ENCODE measurements around the gene ERBB4.

Gene ERBB4

DNA sequence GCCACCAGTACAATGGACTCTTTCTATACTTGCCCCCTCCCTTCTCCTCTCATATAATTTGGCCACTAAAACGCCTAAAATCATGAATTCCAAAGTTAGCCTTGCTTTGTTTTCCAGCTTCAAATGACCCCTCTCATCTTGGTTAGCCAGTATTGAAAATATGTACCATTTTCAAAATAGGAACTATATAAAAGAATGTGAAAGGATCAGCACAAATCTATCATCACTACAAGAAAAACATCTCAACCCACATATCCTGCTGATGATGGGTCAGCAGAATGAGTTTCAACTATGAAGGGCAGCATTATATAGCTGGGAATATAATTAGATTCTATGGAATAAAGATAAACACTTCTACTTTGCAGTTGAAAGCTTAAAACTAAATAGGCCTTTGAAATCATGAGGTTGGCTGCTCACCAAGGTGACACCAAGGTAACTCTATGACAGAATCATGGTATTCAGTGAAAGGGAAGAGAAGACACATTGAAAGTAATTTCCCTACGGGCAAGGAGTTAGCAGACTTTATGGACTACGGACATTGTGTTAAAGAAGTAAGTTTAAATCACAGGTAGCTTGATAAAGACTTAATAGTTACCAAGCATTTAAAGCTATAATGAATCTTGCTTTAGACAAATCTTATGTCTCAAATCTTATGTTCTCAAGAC, 1109.2 kb downstream of the ERBB4 start:
- H3K4me3 ChIP-seq (ENCODE audit: low read length), result no peak overlapping the region
- DNase-seq (ENCODE audit: low read depth), result no peak
- TF ChIP-seq, protein P1, sequence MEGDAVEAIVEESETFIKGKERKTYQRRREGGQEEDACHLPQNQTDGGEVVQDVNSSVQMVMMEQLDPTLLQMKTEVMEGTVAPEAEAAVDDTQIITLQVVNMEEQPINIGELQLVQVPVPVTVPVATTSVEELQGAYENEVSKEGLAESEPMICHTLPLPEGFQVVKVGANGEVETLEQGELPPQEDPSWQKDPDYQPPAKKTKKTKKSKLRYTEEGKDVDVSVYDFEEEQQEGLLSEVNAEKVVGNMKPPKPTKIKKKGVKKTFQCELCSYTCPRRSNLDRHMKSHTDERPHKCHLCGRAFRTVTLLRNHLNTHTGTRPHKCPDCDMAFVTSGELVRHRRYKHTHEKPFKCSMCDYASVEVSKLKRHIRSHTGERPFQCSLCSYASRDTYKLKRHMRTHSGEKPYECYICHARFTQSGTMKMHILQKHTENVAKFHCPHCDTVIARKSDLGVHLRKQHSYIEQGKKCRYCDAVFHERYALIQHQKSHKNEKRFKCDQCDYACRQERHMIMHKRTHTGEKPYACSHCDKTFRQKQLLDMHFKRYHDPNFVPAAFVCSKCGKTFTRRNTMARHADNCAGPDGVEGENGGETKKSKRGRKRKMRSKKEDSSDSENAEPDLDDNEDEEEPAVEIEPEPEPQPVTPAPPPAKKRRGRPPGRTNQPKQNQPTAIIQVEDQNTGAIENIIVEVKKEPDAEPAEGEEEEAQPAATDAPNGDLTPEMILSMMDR (IDR thresholded peaks at IDR 0.05; ENCODE audit: insufficient read depth, low read depth, low read length, missing control alignments), result no peak

DNA sequence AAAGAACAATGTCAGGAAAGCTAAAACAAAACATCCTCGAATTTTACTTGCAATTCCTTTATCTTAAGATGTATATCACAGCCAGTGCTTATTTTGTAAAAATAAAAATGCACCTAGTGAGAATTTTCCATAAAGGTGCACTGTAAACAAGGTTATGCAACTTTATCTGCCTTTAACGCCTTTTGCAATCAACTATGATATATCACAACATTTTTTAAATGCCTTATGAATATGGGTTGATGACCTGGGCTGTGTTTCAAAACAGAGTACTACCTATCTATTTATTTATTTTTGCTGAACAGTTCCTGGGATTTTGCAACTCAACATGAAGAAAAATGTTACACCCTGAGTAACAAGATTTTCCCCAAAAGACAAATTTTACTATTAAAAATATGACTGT, 1112.4 kb downstream of the ERBB4 start:
- peak; percentile 36 for DNase-seq (ENCODE audit: low read depth)
- TF ChIP-seq, protein P1 (IDR thresholded peaks at IDR 0.05; ENCODE audit: insufficient read depth, low read depth, low read length, missing control alignments), result no peak
- no peak overlapping the region for H3K4me3 ChIP-seq (ENCODE audit: low read length)

DNA sequence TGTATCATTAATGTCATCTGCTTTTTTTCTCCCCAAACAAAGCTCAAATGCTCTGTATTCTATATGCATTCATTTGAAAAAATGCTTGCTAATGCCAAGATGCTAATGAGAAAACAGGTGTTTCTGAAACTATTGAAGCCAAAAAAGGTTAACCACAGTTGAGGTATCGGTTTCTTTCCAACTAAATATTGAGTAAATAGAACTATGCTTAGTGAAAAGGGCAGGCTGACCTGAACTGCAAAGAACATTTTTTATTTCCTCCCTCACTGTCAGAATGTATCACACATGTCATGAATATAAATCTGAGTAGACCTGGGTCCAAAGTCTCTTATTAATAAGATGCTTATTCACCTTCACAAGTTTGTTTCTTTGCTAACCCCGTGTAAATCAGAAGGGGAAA, 1115.6 kb downstream of the ERBB4 start:
- TF ChIP-seq, protein P1 (IDR thresholded peaks at IDR 0.05; ENCODE audit: insufficient read depth, low read depth, low read length, missing control alignments), result no peak
- no peak for DNase-seq (ENCODE audit: low read depth)
- H3K4me3 ChIP-seq (ENCODE audit: low read length), result no peak overlapping the region

DNA sequence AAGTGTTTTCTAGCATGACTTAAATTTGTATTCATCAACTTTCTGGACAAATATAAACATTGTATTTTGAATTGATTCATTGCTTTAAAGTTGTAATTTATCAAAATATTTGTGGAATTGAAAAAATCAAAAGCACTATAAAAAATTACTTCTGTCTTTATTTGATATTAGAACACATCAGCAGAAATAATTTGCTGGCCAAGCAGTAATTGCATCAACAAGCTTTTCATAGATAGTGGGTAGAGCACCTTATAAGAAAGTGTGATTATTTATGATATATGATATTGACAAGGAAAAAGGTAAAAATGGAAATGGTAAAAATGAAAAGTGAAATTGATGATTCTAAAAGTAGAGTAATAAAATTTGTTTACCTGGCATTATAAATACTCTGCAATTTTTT, 1121.1 kb downstream of the ERBB4 start:
- TF ChIP-seq, protein P1 (IDR thresholded peaks at IDR 0.05; ENCODE audit: insufficient read depth, low read depth, low read length, missing control alignments), result no peak
- H3K4me3 ChIP-seq (ENCODE audit: low read length), result no peak overlapping the region
- DNase-seq (ENCODE audit: low read depth), result no peak

DNA sequence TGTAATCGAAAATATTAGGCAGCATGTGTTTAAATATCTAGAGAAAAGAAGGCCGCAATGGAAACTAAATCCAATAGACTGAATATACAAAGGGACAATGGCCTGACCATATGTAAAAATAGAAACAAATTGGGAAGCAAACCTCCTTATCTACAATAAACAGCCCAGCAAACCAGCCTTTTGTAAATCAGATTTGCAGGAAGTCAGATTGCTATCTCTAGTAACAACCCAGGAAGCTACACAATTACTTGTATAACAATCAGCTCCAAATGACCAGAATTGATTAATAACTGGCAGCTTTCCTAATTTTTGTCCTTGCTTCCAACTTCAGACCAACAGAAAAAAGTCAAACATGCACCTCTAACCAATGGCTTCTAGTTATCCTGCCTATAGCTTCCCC, 1122.2 kb downstream of the ERBB4 start:
- TF ChIP-seq, protein P1 (IDR thresholded peaks at IDR 0.05; ENCODE audit: insufficient read depth, low read depth, low read length, missing control alignments), result no peak
- H3K4me3 ChIP-seq (ENCODE audit: low read length), result no peak overlapping the region
- no peak for DNase-seq (ENCODE audit: low read depth)

DNA sequence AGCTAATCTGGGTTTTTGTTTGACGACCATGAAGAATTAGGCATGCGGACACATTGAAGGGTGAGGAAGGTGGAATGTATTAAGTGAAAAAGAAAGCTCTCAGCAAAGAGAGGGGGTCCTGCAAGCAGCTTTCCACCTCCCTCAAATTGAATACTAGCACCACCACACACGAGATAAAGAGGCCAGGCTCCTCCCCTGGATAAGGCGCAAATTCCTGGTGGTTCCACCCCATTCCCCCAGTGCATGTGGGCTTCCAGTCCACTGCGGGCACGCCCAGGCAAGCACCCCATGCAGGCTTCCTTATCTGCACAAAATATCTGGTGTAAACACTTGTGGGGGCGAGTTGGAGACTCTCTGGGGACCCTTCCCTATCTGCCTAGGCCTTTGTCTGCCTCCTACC, 1124.9 kb downstream of the ERBB4 start:
- TF ChIP-seq, protein P1 (IDR thresholded peaks at IDR 0.05; ENCODE audit: insufficient read depth, low read depth, low read length, missing control alignments), result no peak
- DNase-seq (ENCODE audit: low read depth), result no peak

DNA sequence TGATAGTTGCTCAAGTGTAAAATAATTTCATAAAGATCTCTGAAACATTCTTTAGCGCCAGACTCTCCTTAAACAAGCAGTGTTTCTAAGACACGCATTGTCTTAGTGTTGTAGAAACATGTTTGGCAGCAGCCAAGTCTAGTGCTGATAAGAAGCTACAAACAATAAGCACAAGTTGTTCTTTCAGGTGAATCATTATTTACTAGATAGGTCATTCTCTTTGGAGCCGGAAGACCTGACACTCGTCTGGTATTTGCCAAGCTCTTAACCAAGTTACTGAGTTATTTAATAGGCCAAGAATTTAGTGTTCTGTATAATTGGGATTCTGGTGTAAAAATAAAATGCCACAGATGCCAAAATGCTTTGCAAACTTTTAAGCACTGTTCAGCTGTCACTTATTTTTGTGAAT, 1130.1 kb downstream of the ERBB4 start:
- TF ChIP-seq, protein P1 (IDR thresholded peaks at IDR 0.05; ENCODE audit: insufficient read depth, low read depth, low read length, missing control alignments), result no peak
- H3K4me3 ChIP-seq (ENCODE audit: low read length), result no peak overlapping the region
- DNase-seq (ENCODE audit: low read depth), result peak; percentile 93

More for the DNA sequence above, 1124.9 kb downstream of the ERBB4 start:
- no peak overlapping the region for H3K4me3 ChIP-seq (ENCODE audit: low read length)

Data from epithelial cell of esophagus (primary cell).